Panc1 (cell line): ENCODE results near the gene RETNLB.

Experiments used
- CTCF ChIP-seq: fragments of 450-650 bp; IDR thresholded peaks from 2 replicates; pipeline ENCODE4 v1.5.1; 2017; ENCODE audit warnings: mild to moderate bottlenecking
- POLR2AphosphoS5 ChIP-seq: IDR thresholded peaks from 2 replicates; pipeline ENCODE4 v1.6.1; 2012; ENCODE audit warnings: mild to moderate bottlenecking, low read depth, low read length, moderate library complexity
- REST ChIP-seq, 2 experiments: IDR thresholded peaks; 2 replicates each; pipeline ENCODE4 v1.6.1; 2011 to 2012; ENCODE audit warnings: low read depth in 2 of 2, control low read depth in 1 of 2, low read length in 1 of 2, mild to moderate bottlenecking in 1 of 2, moderate library complexity in 1 of 2; ENCODE audit not compliant: insufficient read depth in 1 of 2
- SIN3A ChIP-seq: IDR thresholded peaks from 2 replicates; pipeline ENCODE4 v1.6.1; 2012; ENCODE audit warnings: low read depth, mild to moderate bottlenecking, low read length, moderate library complexity, borderline replicate concordance; ENCODE audit not compliant: insufficient read depth

- TF ChIP-seq SIN3A (no peak), REST (IDR thresholded peaks at IDR 0.05; ENCODE audit: insufficient read depth in 1 of 2, low read depth in 2 of 2, low read length in 1 of 2) (no peak), CTCF (no peak), POLR2AphosphoS5 (no peak)
Measured at GRCh38 chr3:108780235-108780634, 23.0 kb upstream of the RETNLB start.
